Spleen (tissue), 7 donors: ENCODE data around the gene NOTUM.

Source experiments
- CTCF ChIP-seq, 11 experiments: fragments of 200-600 bp in 7 of 11; fragments of 450-650 bp in 4 of 11; sonication (generic) in 4 of 11; IDR thresholded peaks in 8 of 11; conservative IDR thresholded peaks in 3 of 11; 1 replicate in 7 of 11; 2 replicates in 4 of 11; pipeline versions ENCODE4 v1.4.0 to v1.8.0; 2016 to 2021; ENCODE audit warnings: antibody characterized with exemption in 11 of 11, inconsistent platforms in 4 of 11, mild to moderate bottlenecking in 1 of 11
- POLR2A ChIP-seq, 3 donors: fragments of 450-650 bp; IDR thresholded peaks; one replicate each; pipeline ENCODE4 v1.5.1; 2017; ENCODE audit warnings: antibody characterized with exemption in 3 of 3, mild to moderate bottlenecking in 1 of 3
- POLR2AphosphoS5 ChIP-seq, 3 donors: sonication (generic); formaldehyde crosslinking; IDR thresholded peaks; one replicate each; pipeline ENCODE4 v1.5.1; 2017; ENCODE audit warnings: antibody characterized with exemption in 3 of 3
- donor health status: DM: no; HTN: no; CAD: no; lungs with moderate emphysema.
- donor health status: DM: no; HTN: no; CAD: no.
- donor health status: DM: no; HTN: no; CAD: no.

DNA sequence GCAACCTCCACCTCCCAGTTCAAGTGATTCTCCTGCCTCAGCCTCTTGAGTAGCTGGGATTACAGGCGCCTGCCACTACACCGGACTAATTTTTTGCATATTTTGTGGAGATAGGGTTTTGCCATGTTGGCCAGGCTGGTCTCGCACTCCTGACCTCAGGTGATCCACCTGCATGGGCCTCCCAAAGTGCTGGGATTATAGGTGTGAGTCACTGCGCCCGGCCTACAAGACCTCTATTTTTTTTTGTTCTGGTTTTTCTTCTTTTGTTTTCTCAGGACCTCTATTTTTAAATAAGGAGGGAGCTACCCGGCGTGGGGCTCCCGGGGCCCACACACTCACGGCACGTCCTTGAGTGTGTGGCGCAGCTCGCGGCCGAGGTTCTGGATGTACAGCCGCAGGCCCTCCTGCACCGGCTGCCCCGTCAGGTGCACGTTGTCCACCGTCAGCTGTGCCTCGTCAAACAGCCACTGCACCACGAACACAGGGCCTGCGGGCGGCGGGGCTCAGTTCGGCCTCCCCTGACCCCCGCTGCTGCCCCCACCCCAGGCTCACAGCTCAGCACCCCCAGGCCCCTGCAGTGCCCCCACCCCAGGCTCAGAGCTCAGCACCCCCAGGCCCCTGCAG lies 5.8 kb downstream of the NOTUM start:
- TF ChIP-seq CTCF (IDR thresholded peaks at IDR 0.05 in 8 of 11, conservative IDR thresholded peaks at IDR 0.05 in 3 of 11) (no peak), POLR2AphosphoS5 (IDR thresholded peaks at IDR 0.05) (no peak), POLR2A (IDR thresholded peaks at IDR 0.05) (no peak)
